ENCODE measurements around the gene IL1F10.
"Not testable (repeated sequence)": the region's sequence is repeated elsewhere in the genome, so short reads cannot be mapped to it uniquely, and the experiment has no call there.

The IL1F10 gene

GRCh38 chr2:113084249-113085000 is 16.7 kb downstream of the IL1F10 start:
- peak; percentile 40 for DNase-seq

DNA sequence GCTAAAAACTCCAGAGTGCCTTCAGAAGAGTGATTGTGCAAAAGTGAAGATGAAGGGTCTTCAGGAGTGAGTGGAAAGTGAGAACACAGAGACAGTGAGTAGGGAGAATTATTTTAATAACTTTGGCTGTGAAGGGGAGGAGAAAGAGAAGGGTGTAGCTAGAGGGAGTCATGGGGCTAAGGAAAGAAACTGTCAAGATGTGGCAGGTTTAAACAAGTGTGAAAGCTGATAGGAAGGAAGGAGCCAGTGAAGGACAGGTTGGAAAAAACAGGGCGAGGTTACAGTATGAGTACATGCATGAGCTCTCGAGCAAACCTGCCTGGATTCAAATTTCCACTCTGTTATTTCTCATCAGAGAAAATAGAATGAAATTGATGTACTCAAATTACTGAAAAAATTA is 17.8 kb downstream of the IL1F10 start:
- DNase-seq = no peak

- no peak for DNase-seq
These were observed 20.6 kb downstream of the IL1F10 start for GRCh38 chr2:113088213-113088992.

GRCh38 chr2:113089916-113090315 is 22.1 kb downstream of the IL1F10 start:
- DNase-seq = no peak

DNA sequence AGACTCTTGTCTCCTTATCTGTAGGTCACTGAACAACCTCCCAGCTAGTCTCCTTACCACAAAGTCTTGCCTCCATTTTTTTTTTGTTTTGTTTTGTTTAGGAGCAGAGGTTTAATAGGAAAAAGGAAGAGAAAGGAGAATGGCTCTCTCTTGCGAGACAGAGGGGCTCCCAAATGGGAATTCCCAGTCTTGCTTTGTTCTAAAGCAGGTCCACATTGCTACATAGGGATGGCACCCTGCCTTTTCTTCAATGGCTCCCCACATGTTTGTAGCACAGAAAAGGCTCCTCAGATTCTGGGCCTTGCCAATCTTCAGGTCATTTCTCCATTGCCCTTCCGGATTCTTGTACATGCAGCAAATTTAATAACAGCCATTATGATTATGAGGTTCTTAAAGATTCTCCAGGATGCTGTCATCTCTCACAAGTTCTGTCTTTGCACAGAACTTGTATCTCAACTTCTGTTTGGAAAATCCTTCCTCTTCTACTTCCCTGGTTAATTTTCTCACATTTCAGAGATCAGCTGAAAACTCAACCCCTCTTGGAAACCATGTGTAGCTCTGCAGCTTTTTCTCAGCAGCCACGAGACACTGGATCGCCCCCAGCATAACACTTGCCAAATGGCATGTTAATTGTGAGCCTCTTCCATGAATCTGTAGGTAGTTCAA is 23.6 kb downstream of the IL1F10 start:
- DNase-seq = no peak

DNA sequence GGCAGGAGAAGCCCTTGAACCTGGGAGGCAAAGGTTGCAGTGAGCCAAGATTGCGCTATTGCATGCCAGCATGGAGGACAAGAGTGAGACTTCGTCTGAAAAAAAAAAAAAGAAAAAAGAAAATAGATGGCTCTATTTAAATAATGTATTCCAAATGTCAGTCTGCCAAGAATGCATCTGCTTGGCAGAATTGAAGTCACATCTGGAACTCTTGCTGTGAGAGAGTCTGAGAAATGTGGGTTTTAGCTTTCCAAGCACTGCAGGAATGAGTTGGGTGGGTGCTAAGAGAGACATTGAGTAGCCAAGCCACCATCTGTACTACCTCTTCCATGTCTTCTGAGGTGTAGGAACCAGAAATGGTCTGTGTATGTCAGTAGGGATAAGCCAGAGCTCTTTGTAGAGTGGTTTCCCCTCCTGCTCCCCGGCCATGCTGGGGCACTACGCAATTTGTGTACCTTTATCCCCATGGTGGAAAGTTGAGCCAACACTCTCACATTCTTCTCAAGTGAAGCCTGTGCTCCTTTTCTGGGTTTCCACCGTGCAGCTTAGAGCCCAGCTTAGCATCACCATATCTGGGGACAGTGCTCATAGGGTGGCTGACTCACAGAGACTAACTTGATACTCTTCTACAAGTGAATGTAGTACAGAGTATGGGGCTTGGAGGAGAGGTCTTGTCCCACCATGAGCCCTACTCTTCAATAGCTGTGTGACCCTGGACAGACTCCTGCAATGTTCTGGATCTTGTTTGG is 25.3 kb downstream of the IL1F10 start:
- no peak for DNase-seq

GRCh38 chr2:113093613-113093977 is 25.8 kb downstream of the IL1F10 start:
- DNase-seq = no peak

- not testable (repeated sequence) for DNase-seq
These were observed 28.5 kb downstream of the IL1F10 start for GRCh38 chr2:113096306-113096705.

- not testable (repeated sequence) for DNase-seq
These were observed 29.3 kb downstream of the IL1F10 start for GRCh38 chr2:113096842-113097618.

DNA sequence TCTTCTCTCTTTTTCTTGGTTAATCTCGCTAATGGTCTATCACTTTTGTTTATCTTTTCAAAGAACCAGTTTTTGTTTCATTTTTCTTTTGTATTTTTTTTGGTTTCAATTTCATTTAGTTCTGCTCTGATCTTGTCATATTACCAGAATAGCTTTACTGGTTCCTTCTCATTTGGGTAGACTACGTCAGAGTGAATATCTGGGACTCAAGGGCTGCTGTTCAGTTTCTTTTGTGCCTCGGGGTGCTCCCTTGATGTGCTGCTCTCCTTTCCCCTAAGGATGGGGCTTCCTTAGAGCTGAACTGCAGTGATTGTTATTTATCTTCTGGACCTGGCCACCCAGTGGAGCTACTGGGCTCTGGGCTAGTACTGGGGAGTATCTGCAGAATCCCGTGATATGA is 30.3 kb downstream of the IL1F10 start:
- peak; percentile 16 for DNase-seq

GRCh38 chr2:113098532-113098931 is 30.8 kb downstream of the IL1F10 start:
- no peak for DNase-seq

GRCh38 chr2:113102133-113102532 is 34.4 kb downstream of the IL1F10 start:
- DNase-seq = no peak

DNA sequence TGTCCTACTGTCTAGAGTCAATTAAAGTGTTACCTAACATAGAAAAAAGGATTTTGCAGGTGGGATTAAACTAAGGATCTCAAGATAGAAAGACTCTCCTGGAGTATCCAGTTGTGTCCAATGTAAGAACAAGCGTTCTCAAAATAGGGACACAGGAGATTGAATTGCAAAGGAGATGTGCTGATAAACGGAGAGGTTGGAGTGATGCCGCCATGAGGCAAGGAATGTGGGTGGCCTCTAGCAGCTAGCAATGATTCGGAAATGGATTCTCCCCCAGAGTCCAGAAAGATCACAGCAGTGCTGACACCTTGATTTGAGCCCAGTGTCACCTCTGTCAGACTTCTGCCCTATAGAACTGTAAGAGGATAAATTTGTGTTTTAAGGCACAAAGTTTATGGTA is 35.5 kb downstream of the IL1F10 start:
- DNase-seq = no peak

DNA sequence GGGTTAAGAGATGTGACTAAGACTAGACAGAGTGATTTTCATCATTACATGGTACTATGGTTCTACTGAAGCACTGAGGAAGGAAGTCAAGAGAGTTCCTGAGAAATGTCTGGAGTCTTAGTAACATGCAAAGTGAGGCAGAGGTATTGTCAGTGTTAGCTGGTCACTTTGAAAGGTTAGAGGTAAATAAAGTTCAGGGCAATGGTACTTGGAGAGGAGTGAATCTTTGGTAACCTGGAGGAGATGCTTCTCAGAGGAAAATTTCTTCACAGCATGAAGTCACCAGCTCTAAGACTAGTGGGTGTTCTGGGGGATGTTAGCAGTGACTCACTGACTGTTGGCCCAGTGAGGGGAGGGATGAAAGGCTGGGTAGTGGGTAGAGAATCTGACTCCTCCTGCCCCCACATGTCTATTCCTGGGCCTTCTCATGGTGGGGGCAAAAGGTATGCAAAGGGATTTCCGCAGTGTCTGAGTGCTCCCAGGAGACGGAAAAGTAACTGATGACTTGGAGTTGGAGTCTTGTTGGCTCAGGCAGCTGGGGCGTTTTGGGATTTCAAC is 36.4 kb downstream of the IL1F10 start:
- DNase-seq = no peak

DNA sequence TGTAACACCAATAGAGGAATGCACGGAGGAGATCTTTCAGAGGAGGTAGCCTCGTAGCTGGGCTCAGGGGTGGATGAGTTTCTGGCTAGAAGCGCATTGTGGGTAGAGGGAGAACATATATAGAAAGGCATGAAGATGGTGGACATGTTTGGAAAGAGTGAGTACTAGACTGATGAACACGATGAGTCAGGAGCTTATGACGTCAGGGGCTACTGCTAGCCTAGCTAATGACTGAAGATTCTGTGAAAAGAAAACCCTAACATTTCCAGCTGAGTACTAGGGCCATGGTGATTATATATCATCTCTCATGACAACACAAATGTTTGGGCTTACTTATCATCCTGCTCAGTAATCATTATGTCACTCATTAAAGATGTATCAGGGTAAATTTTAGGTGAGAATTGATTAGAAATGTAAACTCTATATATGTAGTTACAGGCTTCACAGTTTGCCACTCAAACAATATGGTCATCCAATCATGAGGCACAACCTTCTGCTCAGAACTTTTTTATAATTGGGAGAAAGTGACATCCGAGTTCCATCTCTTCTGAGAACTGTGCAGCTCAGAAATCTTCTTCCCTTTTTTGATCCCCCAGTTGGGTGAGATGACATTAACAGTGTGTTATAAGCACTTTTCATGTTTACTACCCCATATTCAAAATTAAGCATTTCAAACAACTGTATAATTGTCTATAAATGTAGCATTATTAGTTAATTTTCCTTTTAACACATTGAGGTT is 37.4 kb downstream of the IL1F10 start:
- no peak for DNase-seq

- DNase-seq = no peak
These were observed 43.4 kb downstream of the IL1F10 start for GRCh38 chr2:113111121-113111520.

GRCh38 chr2:113111823-113112287 is 44.1 kb downstream of the IL1F10 start:
- DNase-seq = no peak

GRCh38 chr2:113112441-113112840 is 44.7 kb downstream of the IL1F10 start:
- no peak for DNase-seq

DNA sequence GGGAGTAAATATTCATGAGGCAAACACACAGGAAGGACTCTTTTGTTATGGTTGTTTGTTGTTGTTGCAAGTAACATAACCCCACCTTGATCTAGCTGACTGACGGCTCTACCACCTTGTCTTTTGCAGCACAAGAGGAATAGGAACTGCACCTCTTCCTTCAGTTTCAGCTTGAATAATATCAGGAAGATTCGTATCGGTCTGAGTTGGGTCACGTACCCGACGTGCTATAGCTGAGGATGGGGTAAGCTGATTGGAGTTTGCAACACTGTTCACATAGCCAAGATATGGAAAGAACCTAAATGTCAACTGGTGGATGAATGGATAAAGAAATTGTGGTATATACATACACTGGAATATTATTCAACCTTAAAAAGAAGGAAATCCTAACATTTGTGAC is 45.1 kb downstream of the IL1F10 start:
- DNase-seq = no peak

DNA sequence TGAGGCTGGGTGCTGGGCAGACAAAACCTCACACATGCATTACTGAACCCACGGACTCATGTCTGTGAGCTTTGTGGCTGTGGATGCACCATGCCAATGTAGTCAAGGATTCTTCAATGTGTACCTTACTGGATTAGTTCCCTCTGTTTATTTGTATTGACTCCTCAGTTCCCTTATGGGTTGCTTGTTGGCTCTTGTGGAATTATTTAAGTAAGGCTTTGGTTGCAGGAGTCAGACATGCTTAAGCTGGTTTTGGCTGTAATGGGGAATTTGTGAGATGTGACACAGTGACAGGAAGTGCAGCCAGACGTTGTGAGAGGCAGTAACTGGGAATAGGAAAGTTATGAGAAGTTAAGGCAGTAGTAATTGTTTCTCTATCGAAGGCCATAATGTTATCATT is 46.0 kb downstream of the IL1F10 start:
- DNase-seq = no peak
